Esophagus squamous epithelium (tissue), 5 donors: Measurements from ENCODE around the gene COG6. TPM values are rescaled to one million over a fixed set of nuclear protein-coding genes. Genes with fewer than 3 reads are reported as not detected.

Experiments used
- DNase-seq: peaks from one replicate; lab custom pipeline; 2025; lab: John Stamatoyannopoulos, UW
- H3K27ac ChIP-seq, 4 donors: fragments of 200-600 bp; sonication (generic); one replicate each; pipeline ENCODE4 v1.5.1; 2016 to 2019; ENCODE audit warnings: mild to moderate bottlenecking in 1 of 4
- H3K27me3 ChIP-seq, 4 donors: fragments of 200-600 bp; sonication (generic); 1 replicate in 3 of 4; 2 replicates in 1 of 4; pipeline versions ENCODE4 v1.5.1 to v1.6.0; 2017 to 2021; ENCODE audit warnings: antibody characterized with exemption in 1 of 4
- H3K36me3 ChIP-seq, 3 donors: fragments of 200-600 bp; sonication (generic); one replicate each; pipeline ENCODE4 v1.5.1; 2016 to 2019
- H3K4me1 ChIP-seq, 3 donors: fragments of 200-600 bp; sonication (generic); one replicate each; pipeline ENCODE4 v1.5.1; 2017 to 2019
- H3K4me3 ChIP-seq, 4 donors: fragments of 200-600 bp; sonication (generic); 1 replicate in 3 of 4; 2 replicates in 1 of 4; pipeline ENCODE4 v1.5.1; 2016 to 2019; ENCODE audit warnings: mild to moderate bottlenecking in 2 of 4, moderate library complexity in 1 of 4
- H3K9me3 ChIP-seq, 3 donors: fragments of 200-600 bp; sonication (generic); one replicate each; pipeline ENCODE4 v1.5.1; 2016 to 2019
- POLR2A ChIP-seq, 4 donors: fragments of 450-650 bp; IDR thresholded peaks; one replicate each; pipeline ENCODE4 v1.6.1; 2017; ENCODE audit warnings: antibody characterized with exemption in 4 of 4, mild to moderate bottlenecking in 4 of 4, moderate library complexity in 3 of 4
- WGBS, 2 donors: methylation state at CpG; one replicate each; pipeline ENCODE4 v1.1.5; 2018; 5-methylcytosine and 5-hydroxymethylcytosine counted together
- intact Hi-C: fragments of 100-400 bp; cut with DNase I; formaldehyde crosslinking; loops from one replicate; pipeline ENCODE4 v1.15.0; 2022
- total RNA-seq, 4 donors: library from RNA; depleted of rRNA; stranded (reverse); fragments of >200 nt; gene quantifications; one replicate each; pipeline ENCODE4 v1.1.0, GENCODE V29; 2016
- TF ChIP-seq, protein P1 (sequence below), 6 experiments: fragments of 450-650 bp in 4 of 6; fragments of 200-600 bp in 2 of 6; sonication (generic) in 2 of 6; IDR thresholded peaks; one replicate each; pipeline ENCODE4 v1.5.1; 2016 to 2019; ENCODE audit warnings: antibody characterized with exemption in 6 of 6, mild to moderate bottlenecking in 4 of 6, moderate library complexity in 4 of 6
- donor health status: DM: yes; HTN: yes; CAD: no.

COG6 gene
- total RNA-seq, 4 donors from 2014 or later: 10.5 to 18.9 (median 14.9) TPM

- H3K4me3 ChIP-seq: no peak overlapping the region
- no peak for DNase-seq
- TF ChIP-seq, protein P1, sequence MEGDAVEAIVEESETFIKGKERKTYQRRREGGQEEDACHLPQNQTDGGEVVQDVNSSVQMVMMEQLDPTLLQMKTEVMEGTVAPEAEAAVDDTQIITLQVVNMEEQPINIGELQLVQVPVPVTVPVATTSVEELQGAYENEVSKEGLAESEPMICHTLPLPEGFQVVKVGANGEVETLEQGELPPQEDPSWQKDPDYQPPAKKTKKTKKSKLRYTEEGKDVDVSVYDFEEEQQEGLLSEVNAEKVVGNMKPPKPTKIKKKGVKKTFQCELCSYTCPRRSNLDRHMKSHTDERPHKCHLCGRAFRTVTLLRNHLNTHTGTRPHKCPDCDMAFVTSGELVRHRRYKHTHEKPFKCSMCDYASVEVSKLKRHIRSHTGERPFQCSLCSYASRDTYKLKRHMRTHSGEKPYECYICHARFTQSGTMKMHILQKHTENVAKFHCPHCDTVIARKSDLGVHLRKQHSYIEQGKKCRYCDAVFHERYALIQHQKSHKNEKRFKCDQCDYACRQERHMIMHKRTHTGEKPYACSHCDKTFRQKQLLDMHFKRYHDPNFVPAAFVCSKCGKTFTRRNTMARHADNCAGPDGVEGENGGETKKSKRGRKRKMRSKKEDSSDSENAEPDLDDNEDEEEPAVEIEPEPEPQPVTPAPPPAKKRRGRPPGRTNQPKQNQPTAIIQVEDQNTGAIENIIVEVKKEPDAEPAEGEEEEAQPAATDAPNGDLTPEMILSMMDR (IDR thresholded peaks at IDR 0.05): no peak
- TF ChIP-seq POLR2A (IDR thresholded peaks at IDR 0.05): no peak
- 89% methylated on average over 5 of the region's 5 CpGs; no CpG with 5 or more reads in 1 of the 2 donors for WGBS, 2 donors
- no peaks in the 10 kb centered on the region for H3K27me3 ChIP-seq
- peaks cover 0 to 55% (median 8%) of the 10 kb centered on the region in 3 donors for H3K36me3 ChIP-seq
- no peak overlapping the region for H3K27ac ChIP-seq
- H3K9me3 ChIP-seq: no peaks in the 10 kb centered on the region
- intact Hi-C loops: no loop called here
- no peaks in the 10 kb centered on the region for H3K4me1 ChIP-seq
Measured at GRCh38 chr13:39737047-39737446, 81.6 kb downstream of the COG6 start.

- Histone ChIP-seq H3K27ac (no peak overlapping the region), H3K27me3 (no peaks in the 10 kb centered on the region), H3K9me3 (no peaks in the 10 kb centered on the region), H3K36me3 (peaks cover 0 to 42% (median 8%) of the 10 kb centered on the region in 3 donors), H3K4me3 (no peak overlapping the region), H3K4me1 (no peaks in the 10 kb centered on the region)
- intact Hi-C loops: no loop called here
- DNase-seq: no peak
- TF ChIP-seq, protein P1 (IDR thresholded peaks at IDR 0.05): no peak
- WGBS, 2 donors: 95% methylated on average over 3 of the region's 3 CpGs
Measured at GRCh38 chr13:39740761-39741160, 85.3 kb downstream of the COG6 start.

GRCh38 chr13:39748961-39749360 is 93.5 kb downstream of the COG6 start:
- H3K27ac ChIP-seq: no peak overlapping the region
- no peaks in the 10 kb centered on the region for H3K27me3 ChIP-seq
- no peak overlapping the region for H3K4me3 ChIP-seq
- no peak for DNase-seq
- TF ChIP-seq POLR2A (IDR thresholded peaks at IDR 0.05): no peak
- TF ChIP-seq, protein P1 (IDR thresholded peaks at IDR 0.05): no peak
- intact Hi-C loops: no loop called here
- no peaks in the 10 kb centered on the region for H3K4me1 ChIP-seq
- 0 to 89% methylated on average over 1 of the region's 1 CpG for WGBS, 2 donors
- H3K36me3 ChIP-seq: peaks cover 0 to 21% (median 0%) of the 10 kb centered on the region in 3 donors
- no peaks in the 10 kb centered on the region for H3K9me3 ChIP-seq

DNA sequence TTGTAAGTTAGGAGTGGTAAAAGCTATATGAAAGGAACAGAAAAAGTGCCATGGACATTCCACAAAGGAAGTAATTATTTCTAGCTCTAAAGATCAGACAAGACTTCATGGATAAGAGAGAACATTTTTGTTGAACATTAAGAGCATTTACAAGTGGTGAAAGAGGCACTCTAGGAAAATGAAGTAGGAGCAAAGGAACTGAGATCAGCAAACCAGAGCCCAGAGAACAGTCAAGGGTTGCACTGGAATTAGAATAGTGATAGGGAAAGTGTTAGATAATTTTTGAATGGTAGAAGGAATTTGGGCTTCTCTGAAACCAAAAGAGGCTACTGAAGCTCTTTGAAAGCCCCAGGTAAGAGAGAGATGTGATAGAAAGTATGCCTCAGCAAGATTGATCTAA is 94.1 kb downstream of the COG6 start:
- Histone ChIP-seq H3K27ac (no peak overlapping the region), H3K36me3 (peaks cover 0 to 21% (median 0%) of the 10 kb centered on the region in 3 donors), H3K9me3 (no peaks in the 10 kb centered on the region), H3K27me3 (no peaks in the 10 kb centered on the region), H3K4me1 (no peaks in the 10 kb centered on the region), H3K4me3 (no peak overlapping the region)
- TF ChIP-seq, protein P1 (IDR thresholded peaks at IDR 0.05): no peak
- no peak for TF ChIP-seq POLR2A (IDR thresholded peaks at IDR 0.05)
- intact Hi-C loops: no loop called here
- no peak for DNase-seq

DNA sequence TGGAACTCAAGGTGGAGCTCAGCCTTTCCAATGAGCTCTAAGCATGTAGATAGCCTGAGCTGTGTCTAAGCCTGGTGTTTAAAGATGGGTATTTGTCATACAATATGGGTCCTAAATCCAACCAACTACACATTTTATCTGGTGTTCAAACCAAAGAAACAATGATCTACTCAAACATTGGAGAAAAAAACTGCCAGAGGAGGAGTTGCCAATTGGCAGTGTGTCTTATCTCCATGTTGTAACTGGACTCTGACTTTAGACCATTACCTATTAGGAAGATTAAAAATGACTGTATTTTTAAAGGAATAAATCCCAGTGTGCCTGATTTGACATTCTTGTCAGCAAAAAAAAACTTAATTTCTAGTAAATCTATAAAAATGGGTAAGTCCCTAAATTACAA is 96.3 kb downstream of the COG6 start:
- DNase-seq: no peak
- Histone ChIP-seq H3K36me3 (peaks cover 0 to 21% (median 0%) of the 10 kb centered on the region in 3 donors), H3K4me1 (no peaks in the 10 kb centered on the region), H3K4me3 (no peak overlapping the region), H3K27ac (no peak overlapping the region), H3K27me3 (no peaks in the 10 kb centered on the region), H3K9me3 (no peaks in the 10 kb centered on the region)
- intact Hi-C loops: no loop called here
- TF ChIP-seq, protein P1 (IDR thresholded peaks at IDR 0.05): no peak
- no peak for TF ChIP-seq POLR2A (IDR thresholded peaks at IDR 0.05)
